ENCODE data around the gene NTSR1. TPM values are rescaled to one million over a fixed set of nuclear protein-coding genes. Genes with fewer than 3 reads are reported as not detected.

Gene NTSR1
- total and polyA plus RNA-seq, 2 of the 13 experiments (the other 11 are each of a cell fraction or from before 2014, with no cell fraction given) = 0.09 to 0.12 TPM

DNA sequence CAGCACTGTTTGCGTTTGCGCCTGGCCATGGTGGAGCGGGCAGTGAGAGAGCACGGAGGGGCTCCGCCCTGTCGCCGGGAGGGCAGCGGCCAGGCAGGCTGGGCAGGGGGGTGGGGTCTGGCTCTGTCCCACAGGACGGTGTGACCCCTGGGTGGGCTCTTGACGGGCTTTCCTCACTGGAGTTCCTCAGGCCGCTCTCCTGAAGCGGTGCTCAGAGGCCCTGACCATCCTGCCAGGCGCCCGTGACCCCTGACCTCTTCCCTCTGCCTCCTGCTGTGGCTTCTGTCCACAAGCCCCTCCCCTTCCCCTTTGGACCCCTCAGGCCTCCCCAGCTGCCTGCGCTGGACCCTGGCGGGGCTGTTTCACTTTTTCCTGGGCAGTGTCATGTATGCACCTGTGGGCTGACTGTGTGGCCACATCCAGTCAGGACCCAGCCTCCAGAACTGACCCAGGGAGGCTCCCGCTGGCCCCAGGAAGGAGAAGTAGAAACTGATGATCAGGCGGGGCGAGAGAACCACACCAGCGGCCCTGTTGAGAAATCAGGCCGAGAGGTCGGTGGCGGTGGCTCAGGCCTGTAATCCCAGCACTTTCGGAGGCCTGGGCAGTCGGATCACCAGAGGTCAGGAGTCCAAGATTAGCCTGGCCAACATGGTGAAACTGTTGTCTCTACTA lies 97.2 kb downstream of the NTSR1 start (continued):
- TF ChIP-seq, protein P1, sequence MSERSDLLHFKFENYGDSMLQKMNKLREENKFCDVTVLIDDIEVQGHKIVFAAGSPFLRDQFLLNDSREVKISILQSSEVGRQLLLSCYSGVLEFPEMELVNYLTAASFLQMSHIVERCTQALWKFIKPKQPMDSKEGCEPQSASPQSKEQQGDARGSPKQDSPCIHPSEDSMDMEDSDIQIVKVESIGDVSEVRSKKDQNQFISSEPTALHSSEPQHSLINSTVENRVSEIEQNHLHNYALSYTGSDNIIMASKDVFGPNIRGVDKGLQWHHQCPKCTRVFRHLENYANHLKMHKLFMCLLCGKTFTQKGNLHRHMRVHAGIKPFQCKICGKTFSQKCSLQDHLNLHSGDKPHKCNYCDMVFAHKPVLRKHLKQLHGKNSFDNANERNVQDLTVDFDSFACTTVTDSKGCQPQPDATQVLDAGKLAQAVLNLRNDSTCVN (CRISPR knock-in tag; IDR thresholded peaks at IDR 0.05; ENCODE audit: borderline replicate concordance) = peak; percentile 57; the same call in 1 of the 2 replicates
- TF ChIP-seq PHB2 (IDR thresholded peaks at IDR 0.05; ENCODE audit: partially characterized antibody) (no peak), CHD4 (IDR thresholded peaks at IDR 0.05; ENCODE audit: borderline replicate concordance, low read length) (peak; percentile 79; the same call in 1 of the 2 replicates), ZBTB21 (CRISPR knock-in tag; IDR thresholded peaks at IDR 0.05) (peak; percentile 11), PITX1 (CRISPR knock-in tag; IDR thresholded peaks at IDR 0.05) (peak; percentile 88), NFYB (CRISPR knock-in tag; IDR thresholded peaks at IDR 0.05) (0 out of 2 replicates have a peak, but pooled peaks have one; percentile 25), ZNF607 (CRISPR knock-in tag; IDR thresholded peaks at IDR 0.05; ENCODE audit: borderline replicate concordance) (peak; percentile 77), NFATC3 (CRISPR knock-in tag; IDR thresholded peaks at IDR 0.05) (no peak), ZNF7 (CRISPR knock-in tag; IDR thresholded peaks at IDR 0.05) (no peak), HOXD1 (CRISPR knock-in tag; IDR thresholded peaks at IDR 0.05) (peak; percentile 94)
- TF ChIP-seq, protein P2, sequence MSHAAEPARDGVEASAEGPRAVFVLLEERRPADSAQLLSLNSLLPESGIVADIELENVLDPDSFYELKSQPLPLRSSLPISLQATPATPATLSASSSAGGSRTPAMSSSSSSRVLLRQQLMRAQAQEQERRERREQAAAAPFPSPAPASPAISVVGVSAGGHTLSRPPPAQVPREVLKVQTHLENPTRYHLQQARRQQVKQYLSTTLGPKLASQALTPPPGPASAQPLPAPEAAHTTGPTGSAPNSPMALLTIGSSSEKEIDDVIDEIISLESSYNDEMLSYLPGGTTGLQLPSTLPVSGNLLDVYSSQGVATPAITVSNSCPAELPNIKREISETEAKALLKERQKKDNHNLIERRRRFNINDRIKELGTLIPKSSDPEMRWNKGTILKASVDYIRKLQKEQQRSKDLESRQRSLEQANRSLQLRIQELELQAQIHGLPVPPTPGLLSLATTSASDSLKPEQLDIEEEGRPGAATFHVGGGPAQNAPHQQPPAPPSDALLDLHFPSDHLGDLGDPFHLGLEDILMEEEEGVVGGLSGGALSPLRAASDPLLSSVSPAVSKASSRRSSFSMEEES (CRISPR knock-in tag; IDR thresholded peaks at IDR 0.05) = peak; percentile 82
- TF ChIP-seq, protein P3, sequence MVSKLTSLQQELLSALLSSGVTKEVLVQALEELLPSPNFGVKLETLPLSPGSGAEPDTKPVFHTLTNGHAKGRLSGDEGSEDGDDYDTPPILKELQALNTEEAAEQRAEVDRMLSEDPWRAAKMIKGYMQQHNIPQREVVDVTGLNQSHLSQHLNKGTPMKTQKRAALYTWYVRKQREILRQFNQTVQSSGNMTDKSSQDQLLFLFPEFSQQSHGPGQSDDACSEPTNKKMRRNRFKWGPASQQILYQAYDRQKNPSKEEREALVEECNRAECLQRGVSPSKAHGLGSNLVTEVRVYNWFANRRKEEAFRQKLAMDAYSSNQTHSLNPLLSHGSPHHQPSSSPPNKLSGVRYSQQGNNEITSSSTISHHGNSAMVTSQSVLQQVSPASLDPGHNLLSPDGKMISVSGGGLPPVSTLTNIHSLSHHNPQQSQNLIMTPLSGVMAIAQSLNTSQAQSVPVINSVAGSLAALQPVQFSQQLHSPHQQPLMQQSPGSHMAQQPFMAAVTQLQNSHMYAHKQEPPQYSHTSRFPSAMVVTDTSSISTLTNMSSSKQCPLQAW (CRISPR knock-in tag; IDR thresholded peaks at IDR 0.05) = 0 out of 2 replicates have a peak, but pooled peaks have one; percentile 63
- TF ChIP-seq, protein P4, sequence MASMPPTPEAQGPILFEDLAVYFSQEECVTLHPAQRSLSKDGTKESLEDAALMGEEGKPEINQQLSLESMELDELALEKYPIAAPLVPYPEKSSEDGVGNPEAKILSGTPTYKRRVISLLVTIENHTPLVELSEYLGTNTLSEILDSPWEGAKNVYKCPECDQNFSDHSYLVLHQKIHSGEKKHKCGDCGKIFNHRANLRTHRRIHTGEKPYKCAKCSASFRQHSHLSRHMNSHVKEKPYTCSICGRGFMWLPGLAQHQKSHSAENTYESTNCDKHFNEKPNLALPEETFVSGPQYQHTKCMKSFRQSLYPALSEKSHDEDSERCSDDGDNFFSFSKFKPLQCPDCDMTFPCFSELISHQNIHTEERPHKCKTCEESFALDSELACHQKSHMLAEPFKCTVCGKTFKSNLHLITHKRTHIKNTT (CRISPR knock-in tag; IDR thresholded peaks at IDR 0.05) = no peak
- TF ChIP-seq, protein P5, sequence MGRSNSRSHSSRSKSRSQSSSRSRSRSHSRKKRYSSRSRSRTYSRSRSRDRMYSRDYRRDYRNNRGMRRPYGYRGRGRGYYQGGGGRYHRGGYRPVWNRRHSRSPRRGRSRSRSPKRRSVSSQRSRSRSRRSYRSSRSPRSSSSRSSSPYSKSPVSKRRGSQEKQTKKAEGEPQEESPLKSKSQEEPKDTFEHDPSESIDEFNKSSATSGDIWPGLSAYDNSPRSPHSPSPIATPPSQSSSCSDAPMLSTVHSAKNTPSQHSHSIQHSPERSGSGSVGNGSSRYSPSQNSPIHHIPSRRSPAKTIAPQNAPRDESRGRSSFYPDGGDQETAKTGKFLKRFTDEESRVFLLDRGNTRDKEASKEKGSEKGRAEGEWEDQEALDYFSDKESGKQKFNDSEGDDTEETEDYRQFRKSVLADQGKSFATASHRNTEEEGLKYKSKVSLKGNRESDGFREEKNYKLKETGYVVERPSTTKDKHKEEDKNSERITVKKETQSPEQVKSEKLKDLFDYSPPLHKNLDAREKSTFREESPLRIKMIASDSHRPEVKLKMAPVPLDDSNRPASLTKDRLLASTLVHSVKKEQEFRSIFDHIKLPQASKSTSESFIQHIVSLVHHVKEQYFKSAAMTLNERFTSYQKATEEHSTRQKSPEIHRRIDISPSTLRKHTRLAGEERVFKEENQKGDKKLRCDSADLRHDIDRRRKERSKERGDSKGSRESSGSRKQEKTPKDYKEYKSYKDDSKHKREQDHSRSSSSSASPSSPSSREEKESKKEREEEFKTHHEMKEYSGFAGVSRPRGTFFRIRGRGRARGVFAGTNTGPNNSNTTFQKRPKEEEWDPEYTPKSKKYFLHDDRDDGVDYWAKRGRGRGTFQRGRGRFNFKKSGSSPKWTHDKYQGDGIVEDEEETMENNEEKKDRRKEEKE (IDR thresholded peaks at IDR 0.05) = no peak
